Neural cell (in vitro differentiated cells): ENCODE data around the gene TBC1D32. TPM values are rescaled to one million over a fixed set of nuclear protein-coding genes. Genes with fewer than 3 reads are reported as not detected.
"Not testable (repeated sequence)": the region's sequence is repeated elsewhere in the genome, so short reads cannot be mapped to it uniquely, and the experiment has no call there.

Source experiments
- H2AFZ ChIP-seq: fragments of 200-600, 300-800 bp; sonication (generic), shearing (Covaris generic); 2 replicates; pipeline ENCODE4 v1.6.0; 2014; ENCODE audit warnings: low read depth, mild to moderate bottlenecking, antibody characterized with exemption, low read length, moderate library complexity
- H3F3A ChIP-seq: fragments of 200-600 bp; shearing (Covaris generic); 2 replicates; pipeline ENCODE4 v1.6.1; 2016; ENCODE audit warnings: mild to moderate bottlenecking, moderate library complexity, mixed read lengths, antibody characterized with exemption, low read length; ENCODE audit not compliant: insufficient read depth, poor library complexity, severe bottlenecking
- H3K27ac ChIP-seq: fragments of 200-600, 300-800 bp; sonication (generic), shearing (Covaris generic); 2 replicates; pipeline ENCODE4 v1.5.1; 2014; ENCODE audit warnings: mild to moderate bottlenecking, low read length, moderate library complexity
- H3K27me3 ChIP-seq: fragments of 300-800, 200-600 bp; sonication (generic), shearing (Covaris generic); 2 replicates; pipeline ENCODE4 v1.6.0; 2014; ENCODE audit warnings: mild to moderate bottlenecking, low read depth, low read length, moderate library complexity; ENCODE audit not compliant: insufficient read depth
- H3K36me3 ChIP-seq: fragments of 300-800, 200-600 bp; sonication (generic), shearing (Covaris generic); 2 replicates; pipeline ENCODE4 v1.5.1; 2014; ENCODE audit warnings: mild to moderate bottlenecking, antibody characterized with exemption, low read length, moderate library complexity; ENCODE audit not compliant: insufficient read depth
- H3K4me2 ChIP-seq: fragments of 300-800, 200-600 bp; sonication (generic), shearing (Covaris generic); 2 replicates; pipeline ENCODE4 v1.6.0; 2014; ENCODE audit warnings: mild to moderate bottlenecking, low read length
- H3K4me3 ChIP-seq: fragments of 300-800, 200-600 bp; sonication (generic), shearing (Covaris generic); 2 replicates; pipeline ENCODE4 v1.5.1; 2014; ENCODE audit warnings: mild to moderate bottlenecking, low read length, moderate library complexity
- H3K79me2 ChIP-seq: fragments of 200-600 bp; shearing (Covaris generic); replicated peaks from 2 replicates; pipeline ENCODE4 v1.6.0; 2014; ENCODE audit warnings: mild to moderate bottlenecking, low read length, moderate library complexity; ENCODE audit not compliant: insufficient read depth
- H3K9ac ChIP-seq: fragments of 300-800, 200-600 bp; sonication (generic), shearing (Covaris generic); 2 replicates; pipeline ENCODE4 v1.6.1; 2016; ENCODE audit warnings: mild to moderate bottlenecking, low read length, mixed read lengths
- H3K9me2 ChIP-seq: fragments of 200-600 bp; shearing (Covaris generic); 2 replicates; pipeline ENCODE4 v1.6.1; 2016; ENCODE audit warnings: mild to moderate bottlenecking, low read length, mixed read lengths; ENCODE audit not compliant: insufficient read depth
- H3K9me3 ChIP-seq: fragments of 200-600, 300-800 bp; sonication (generic), shearing (Covaris generic); 2 replicates; pipeline ENCODE4 v1.6.1; 2016; ENCODE audit warnings: mild to moderate bottlenecking, mixed run types, low read length, moderate library complexity, mixed read lengths
- H4K20me1 ChIP-seq: fragments of 200-600 bp; shearing (Covaris generic); 2 replicates; pipeline ENCODE4 v1.6.1; 2016; ENCODE audit warnings: mild to moderate bottlenecking, mixed run types; ENCODE audit not compliant: insufficient read depth
- EP300 ChIP-seq: fragments of 450-650 bp; conservative IDR thresholded peaks from 2 replicates; pipeline ENCODE4 v1.6.1; 2014; ENCODE audit warnings: antibody characterized with exemption, mild to moderate bottlenecking, moderate library complexity; ENCODE audit not compliant: poor library complexity, severe bottlenecking
- EZH2 ChIP-seq: fragments of 200-600, 300-800 bp; shearing (Covaris generic), sonication (generic); IDR thresholded peaks from 2 replicates; pipeline ENCODE4 v1.6.1; 2014; ENCODE audit warnings: antibody characterized with exemption, low read length, borderline replicate concordance, mild to moderate bottlenecking; ENCODE audit not compliant: insufficient read depth, poor library complexity, severe bottlenecking
- MXI1 ChIP-seq: fragments of 450-650 bp; conservative IDR thresholded peaks from 2 replicates; pipeline ENCODE4 v1.6.1; 2014; ENCODE audit warnings: antibody characterized with exemption, mild to moderate bottlenecking; ENCODE audit not compliant: poor library complexity, severe bottlenecking
- POLR2AphosphoS5 ChIP-seq: IDR thresholded peaks from 2 replicates; pipeline ENCODE4 v1.6.1; 2012
- RAD21 ChIP-seq: fragments of 450-650 bp; conservative IDR thresholded peaks from 2 replicates; pipeline ENCODE4 v1.6.1; 2014; ENCODE audit warnings: antibody characterized with exemption, mild to moderate bottlenecking, moderate library complexity
- SMC3 ChIP-seq: fragments of 450-650 bp; conservative IDR thresholded peaks from 2 replicates; pipeline ENCODE4 v1.6.1; 2014; ENCODE audit warnings: antibody characterized with exemption, mild to moderate bottlenecking, moderate library complexity; ENCODE audit not compliant: poor library complexity
- TAF1 ChIP-seq: IDR thresholded peaks from 2 replicates; pipeline ENCODE4 v1.6.1; 2012; ENCODE audit warnings: low read depth
- polyA plus RNA-seq: library from polyadenylated mRNA; depleted of rRNA; stranded (reverse); fragments of >200 nt; gene quantifications from 2 replicates; pipeline ENCODE4 v1.2.3, GENCODE V29; 2014
- TF ChIP-seq, protein P1 (sequence below): IDR thresholded peaks from 2 replicates; pipeline ENCODE4 v1.6.1; 2012; ENCODE audit warnings: borderline replicate concordance
- TF ChIP-seq, protein P2 (sequence below): fragments of 450-650 bp; IDR thresholded peaks from 2 replicates; pipeline ENCODE4 v1.5.1; 2014; ENCODE audit warnings: antibody characterized with exemption, mild to moderate bottlenecking, moderate library complexity; ENCODE audit not compliant: poor library complexity, severe bottlenecking

TBC1D32 gene
- polyA plus RNA-seq, 1 donor from 2014 or later, result 33.2 TPM

DNA sequence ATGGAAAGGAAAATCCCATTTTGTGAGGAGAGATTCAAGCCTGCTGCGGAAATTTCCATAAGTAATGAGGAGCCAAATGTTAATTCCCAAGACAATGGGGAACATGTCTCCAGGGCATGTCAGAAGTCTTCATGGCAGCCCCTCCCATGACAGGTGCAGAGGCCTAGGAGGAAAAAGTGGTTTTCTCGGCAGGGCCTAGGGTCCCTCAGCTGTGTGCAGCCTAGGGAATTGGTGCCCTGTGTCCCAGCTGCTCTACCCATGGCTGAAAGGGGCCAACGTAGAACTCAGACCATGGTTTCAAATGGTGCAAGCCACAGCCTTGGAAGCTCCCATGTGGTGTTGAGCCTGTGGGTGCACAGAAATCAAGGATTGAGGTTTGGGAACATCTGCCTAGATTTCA, 269.9 kb downstream of the TBC1D32 start:
- no peaks in the 10 kb centered on the region for H4K20me1 ChIP-seq
- no peak overlapping the region for H2AFZ ChIP-seq
- no peaks in the 10 kb centered on the region for H3K36me3 ChIP-seq
- no peak overlapping the region for H3K9ac ChIP-seq
- H3F3A ChIP-seq, result no peaks in the 10 kb centered on the region
- TF ChIP-seq, protein P1, sequence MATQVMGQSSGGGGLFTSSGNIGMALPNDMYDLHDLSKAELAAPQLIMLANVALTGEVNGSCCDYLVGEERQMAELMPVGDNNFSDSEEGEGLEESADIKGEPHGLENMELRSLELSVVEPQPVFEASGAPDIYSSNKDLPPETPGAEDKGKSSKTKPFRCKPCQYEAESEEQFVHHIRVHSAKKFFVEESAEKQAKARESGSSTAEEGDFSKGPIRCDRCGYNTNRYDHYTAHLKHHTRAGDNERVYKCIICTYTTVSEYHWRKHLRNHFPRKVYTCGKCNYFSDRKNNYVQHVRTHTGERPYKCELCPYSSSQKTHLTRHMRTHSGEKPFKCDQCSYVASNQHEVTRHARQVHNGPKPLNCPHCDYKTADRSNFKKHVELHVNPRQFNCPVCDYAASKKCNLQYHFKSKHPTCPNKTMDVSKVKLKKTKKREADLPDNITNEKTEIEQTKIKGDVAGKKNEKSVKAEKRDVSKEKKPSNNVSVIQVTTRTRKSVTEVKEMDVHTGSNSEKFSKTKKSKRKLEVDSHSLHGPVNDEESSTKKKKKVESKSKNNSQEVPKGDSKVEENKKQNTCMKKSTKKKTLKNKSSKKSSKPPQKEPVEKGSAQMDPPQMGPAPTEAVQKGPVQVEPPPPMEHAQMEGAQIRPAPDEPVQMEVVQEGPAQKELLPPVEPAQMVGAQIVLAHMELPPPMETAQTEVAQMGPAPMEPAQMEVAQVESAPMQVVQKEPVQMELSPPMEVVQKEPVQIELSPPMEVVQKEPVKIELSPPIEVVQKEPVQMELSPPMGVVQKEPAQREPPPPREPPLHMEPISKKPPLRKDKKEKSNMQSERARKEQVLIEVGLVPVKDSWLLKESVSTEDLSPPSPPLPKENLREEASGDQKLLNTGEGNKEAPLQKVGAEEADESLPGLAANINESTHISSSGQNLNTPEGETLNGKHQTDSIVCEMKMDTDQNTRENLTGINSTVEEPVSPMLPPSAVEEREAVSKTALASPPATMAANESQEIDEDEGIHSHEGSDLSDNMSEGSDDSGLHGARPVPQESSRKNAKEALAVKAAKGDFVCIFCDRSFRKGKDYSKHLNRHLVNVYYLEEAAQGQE, result no peak
- TF ChIP-seq, protein P2, sequence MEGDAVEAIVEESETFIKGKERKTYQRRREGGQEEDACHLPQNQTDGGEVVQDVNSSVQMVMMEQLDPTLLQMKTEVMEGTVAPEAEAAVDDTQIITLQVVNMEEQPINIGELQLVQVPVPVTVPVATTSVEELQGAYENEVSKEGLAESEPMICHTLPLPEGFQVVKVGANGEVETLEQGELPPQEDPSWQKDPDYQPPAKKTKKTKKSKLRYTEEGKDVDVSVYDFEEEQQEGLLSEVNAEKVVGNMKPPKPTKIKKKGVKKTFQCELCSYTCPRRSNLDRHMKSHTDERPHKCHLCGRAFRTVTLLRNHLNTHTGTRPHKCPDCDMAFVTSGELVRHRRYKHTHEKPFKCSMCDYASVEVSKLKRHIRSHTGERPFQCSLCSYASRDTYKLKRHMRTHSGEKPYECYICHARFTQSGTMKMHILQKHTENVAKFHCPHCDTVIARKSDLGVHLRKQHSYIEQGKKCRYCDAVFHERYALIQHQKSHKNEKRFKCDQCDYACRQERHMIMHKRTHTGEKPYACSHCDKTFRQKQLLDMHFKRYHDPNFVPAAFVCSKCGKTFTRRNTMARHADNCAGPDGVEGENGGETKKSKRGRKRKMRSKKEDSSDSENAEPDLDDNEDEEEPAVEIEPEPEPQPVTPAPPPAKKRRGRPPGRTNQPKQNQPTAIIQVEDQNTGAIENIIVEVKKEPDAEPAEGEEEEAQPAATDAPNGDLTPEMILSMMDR, result no peak
- no peak for TF ChIP-seq SMC3
- TF ChIP-seq RAD21, result no peak
- TF ChIP-seq TAF1, result no peak
- no peak for TF ChIP-seq POLR2AphosphoS5
- TF ChIP-seq EZH2, result no peak
- no peak for TF ChIP-seq EP300
- no peak for TF ChIP-seq MXI1
- H3K27me3 ChIP-seq, result no peaks in the 10 kb centered on the region
- H3K79me2 ChIP-seq, result no peaks in the 10 kb centered on the region
- no peak overlapping the region for H3K4me3 ChIP-seq
- H3K4me2 ChIP-seq, result no peak overlapping the region
- no peak overlapping the region for H3K27ac ChIP-seq
- no peaks in the 10 kb centered on the region for H3K9me3 ChIP-seq
- H3K9me2 ChIP-seq, result no peaks in the 10 kb centered on the region

DNA sequence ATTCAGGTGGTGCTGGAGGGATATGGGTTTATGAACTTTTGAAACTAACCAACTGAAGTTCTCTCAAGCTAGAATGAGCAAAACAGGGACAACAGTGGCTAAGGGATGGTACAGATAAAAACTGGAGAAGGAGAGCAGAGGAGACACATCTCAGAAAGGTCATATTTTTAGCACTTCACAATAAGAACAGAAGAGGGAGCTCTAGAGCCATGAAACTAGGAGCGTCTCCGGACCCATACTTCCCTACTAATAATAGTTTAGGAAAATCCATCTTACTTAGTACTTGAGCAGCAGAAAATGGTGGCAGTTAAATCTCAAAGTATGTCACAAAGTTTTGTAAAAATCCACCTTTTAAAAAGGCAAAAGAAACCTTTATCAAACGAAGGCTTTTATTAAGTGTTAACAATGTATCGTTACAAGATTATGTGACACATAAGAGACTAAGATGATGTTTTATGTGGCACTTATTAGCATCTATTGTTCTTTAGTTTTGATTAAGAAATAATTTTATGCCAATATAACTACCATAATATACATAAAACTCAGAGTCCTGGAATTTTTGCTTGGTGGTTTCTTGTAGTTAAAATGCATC, 278.6 kb downstream of the TBC1D32 start:
- TF ChIP-seq, protein P2, result peak; percentile 64
- TF ChIP-seq, protein P1, result no peak
- TF ChIP-seq EZH2, result no peak
- peak; percentile 66 for TF ChIP-seq RAD21
- TF ChIP-seq SMC3, result peak; percentile 68
- Histone ChIP-seq H3F3A (no peaks in the 10 kb centered on the region), H2AFZ (no peak overlapping the region), H3K27me3 (no peaks in the 10 kb centered on the region), H3K9me3 (no peaks in the 10 kb centered on the region), H3K4me2 (no peak overlapping the region), H3K27ac (no peak overlapping the region), H3K36me3 (no peaks in the 10 kb centered on the region), H4K20me1 (no peaks in the 10 kb centered on the region), H3K4me3 (no peak overlapping the region), H3K79me2 (no peaks in the 10 kb centered on the region), H3K9me2 (no peaks in the 10 kb centered on the region), H3K9ac (no peak overlapping the region)

DNA sequence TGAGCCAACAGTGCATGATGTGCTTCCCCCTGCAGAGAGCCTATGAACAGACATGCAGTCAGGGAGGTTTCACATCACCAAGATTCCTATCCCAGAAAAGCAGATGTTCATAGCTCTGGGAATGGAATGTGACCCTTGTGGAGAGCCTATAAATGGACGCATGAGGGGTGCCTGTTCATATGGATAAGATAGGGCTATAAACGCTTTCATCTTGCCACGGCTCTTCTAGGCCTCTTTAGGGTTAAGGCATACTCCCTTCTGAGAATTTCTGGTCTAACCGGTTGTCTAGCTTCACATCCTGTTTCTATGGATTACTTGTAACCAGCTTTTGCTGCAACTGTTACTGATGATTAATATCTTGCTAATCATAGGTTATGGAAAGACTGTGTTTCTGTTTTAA, 285.7 kb downstream of the TBC1D32 start:
- H3K27me3 ChIP-seq, H4K20me1 ChIP-seq, H3F3A ChIP-seq, H3K27ac ChIP-seq, H2AFZ ChIP-seq, H3K4me3 ChIP-seq, H3K9me3 ChIP-seq, H3K36me3 ChIP-seq, H3K9ac ChIP-seq, H3K9me2 ChIP-seq, H3K79me2 ChIP-seq, H3K4me2 ChIP-seq: not testable (repeated sequence)
